GM19467 (cell line): ENCODE results near the gene EDN1.

ENCODE experiments used
- ATAC-seq: cut with Tn5 transposase; IDR thresholded peaks from one replicate; pipeline ENCODE4 v1.9.1; 2021; ENCODE audit warnings: mild to moderate bottlenecking, moderate library complexity; ENCODE audit not compliant: unreplicated experiment

EDN1 gene

GRCh38 chr6:12269110-12269509, 21.1 kb upstream of the EDN1 start:
- no peak for ATAC-seq

- no peak for ATAC-seq
These were observed 19.5 kb upstream of the EDN1 start for GRCh38 chr6:12270551-12271230.

- ATAC-seq: no peak
These were observed 18.6 kb upstream of the EDN1 start for GRCh38 chr6:12271594-12271993.

- ATAC-seq: no peak
These were observed 18.2 kb upstream of the EDN1 start for GRCh38 chr6:12271997-12272396.

DNA sequence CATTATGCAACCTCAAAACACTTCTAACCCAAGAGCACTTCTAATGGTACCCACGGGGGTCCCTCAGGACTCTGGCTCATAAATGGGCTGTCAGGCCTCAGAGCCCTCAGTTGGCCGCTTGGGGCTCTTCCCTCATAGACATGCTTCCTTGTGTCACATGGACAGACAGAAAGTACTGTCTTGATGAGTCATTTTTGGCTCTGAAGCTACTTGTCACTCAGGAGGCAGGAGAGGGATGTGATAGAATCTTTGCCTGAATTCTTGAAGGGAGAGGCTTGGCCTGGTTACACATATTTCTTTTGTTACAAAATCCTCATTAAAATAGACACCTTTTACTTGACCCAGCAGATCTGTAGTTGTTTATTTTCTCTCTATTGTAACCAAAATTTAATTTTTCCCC, 15.1 kb upstream of the EDN1 start:
- ATAC-seq: no peak

DNA sequence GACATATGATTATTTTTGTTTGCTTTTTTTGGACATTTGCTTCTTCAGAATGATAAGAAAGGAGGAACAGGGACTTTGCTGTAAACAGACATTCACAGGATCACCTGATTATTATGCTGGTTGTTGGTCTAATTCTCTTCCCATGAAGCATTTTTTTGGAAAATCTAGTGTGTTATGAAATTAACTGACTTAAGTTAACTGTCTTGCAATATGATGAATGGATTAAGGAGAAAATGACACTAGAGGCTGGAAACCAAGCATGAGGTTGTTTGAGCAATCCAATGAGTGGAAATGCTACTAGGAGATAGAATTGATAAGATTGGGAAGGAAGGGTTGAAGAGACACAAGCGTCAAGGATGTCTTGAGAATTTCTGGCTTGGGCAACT, 13.2 kb upstream of the EDN1 start:
- no peak for ATAC-seq

DNA sequence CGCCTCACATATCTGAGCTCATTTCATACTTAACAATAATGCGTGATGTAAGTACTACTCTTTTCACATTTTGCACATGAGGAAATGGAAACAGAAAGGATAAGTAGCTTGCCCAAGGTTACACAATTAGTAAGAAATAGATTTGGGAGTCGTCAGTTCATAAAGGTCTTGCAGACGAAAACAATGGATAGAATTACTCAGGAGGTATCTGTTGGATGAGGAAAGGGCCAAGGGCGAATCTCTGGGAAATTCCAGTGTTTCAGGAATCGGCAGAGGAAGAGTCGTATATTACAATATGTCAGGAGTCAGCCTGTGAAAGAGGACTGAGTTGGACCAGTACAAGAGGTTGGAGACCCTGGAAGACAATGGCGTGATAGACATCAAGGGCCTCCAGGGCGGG, 12.8 kb upstream of the EDN1 start:
- ATAC-seq: no peak

- no peak for ATAC-seq
These were observed 11.2 kb upstream of the EDN1 start for GRCh38 chr6:12278915-12279314.

GRCh38 chr6:12279322-12280091, 10.7 kb upstream of the EDN1 start:
- no peak for ATAC-seq

DNA sequence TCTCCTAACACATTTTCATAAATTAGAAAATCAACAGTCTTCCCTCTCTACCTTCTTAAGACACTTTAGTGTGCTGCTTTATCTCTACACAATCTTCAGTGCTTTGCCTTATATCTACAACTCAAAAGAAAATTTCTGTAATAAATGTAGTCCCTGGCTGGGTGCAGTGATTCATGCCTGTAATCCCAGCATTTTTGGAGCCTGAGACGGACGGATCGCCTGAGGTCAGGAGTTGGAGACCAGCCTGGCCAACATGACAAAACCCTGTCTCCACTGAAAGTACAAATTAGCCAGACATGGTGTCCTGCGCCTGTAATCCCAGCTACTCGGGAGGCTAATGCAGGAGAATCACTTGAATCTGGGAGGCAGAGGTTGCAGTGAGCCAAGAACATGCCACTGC, 9.7 kb upstream of the EDN1 start:
- no peak for ATAC-seq

GRCh38 chr6:12280902-12281301, 9.3 kb upstream of the EDN1 start:
- no peak for ATAC-seq

DNA sequence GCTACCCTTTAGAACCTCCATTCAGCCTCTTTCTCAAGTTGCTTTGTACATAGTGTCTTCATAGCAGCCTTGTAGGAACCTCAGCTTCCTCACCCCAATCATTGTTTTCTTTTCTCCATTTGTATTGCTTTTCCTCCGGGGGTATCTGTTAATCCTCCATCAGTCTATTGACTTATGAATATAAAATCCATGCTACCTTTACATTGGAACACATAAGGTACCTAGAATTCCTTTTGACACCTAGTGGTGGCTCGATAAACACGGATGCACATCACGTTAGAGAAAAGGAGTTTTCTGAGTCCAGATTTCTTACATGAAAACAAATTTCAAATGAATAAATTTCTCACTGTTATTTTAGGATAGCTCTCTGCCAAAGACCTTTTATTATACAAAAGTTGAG, 6.3 kb upstream of the EDN1 start:
- ATAC-seq: no peak

DNA sequence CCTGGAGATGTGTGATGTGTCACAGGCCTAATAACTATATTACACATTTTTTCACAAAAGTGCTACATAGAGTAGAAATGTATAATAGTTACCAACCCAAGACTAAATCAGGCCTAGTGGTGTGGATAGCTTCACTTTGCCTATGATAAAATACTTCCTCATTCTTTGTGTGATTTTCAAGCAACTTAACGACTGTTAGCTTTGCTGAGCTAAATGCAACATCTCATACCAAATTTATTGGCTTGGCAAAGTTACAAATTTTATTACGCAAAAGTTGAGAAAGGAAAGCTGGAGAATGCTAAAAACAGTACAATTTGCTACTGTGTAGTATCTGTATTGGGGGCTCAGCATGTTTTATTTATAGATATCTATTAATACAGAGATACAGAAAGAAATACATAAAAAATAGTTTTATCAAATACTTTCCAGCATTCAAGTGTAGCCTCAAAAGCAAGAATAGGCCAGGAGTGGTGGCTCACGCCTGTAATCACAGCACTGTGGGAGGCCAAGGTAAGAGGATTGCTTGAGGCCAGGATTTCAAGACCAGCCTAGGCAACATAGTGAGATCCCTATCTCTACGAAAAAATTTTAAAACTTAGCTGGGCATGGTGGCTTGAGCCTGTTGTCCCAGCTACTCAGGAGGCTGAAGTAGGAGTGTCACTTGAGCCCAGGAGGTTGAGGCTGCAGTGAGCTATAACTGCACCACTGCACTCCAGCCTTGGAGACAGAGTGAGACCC, 3.6 kb upstream of the EDN1 start:
- no peak for ATAC-seq

- ATAC-seq: no peak
These were observed 1.9 kb upstream of the EDN1 start for GRCh38 chr6:12288211-12288618.

GRCh38 chr6:12288914-12289313, 1.2 kb upstream of the EDN1 start:
- ATAC-seq: no peak

DNA sequence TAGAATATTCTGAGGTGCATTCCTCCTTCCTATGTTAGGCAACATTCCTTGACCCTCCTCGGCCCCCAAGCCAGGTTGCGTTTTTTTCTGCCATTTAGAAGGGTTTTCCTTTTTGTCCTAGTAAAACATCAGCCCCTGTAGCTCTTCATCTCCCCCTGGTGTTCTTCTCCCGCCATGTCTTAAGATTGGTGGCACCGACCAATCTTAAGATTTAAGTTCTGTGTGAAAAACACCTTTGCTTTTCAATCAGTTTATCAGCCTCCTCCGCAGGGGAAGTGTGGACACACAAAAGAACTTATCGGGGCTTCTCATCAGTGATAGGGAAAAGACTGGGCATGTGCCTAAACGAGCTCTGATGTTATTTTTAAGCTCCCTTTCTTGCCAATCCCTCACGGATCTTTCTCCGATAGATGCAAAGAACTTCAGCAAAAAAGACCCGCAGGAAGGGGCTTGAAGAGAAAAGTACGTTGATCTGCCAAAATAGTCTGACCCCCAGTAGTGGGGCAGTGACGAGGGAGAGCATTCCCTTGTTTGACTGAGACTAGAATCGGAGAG, 719 bp upstream of the EDN1 start:
- no peak for ATAC-seq

DNA sequence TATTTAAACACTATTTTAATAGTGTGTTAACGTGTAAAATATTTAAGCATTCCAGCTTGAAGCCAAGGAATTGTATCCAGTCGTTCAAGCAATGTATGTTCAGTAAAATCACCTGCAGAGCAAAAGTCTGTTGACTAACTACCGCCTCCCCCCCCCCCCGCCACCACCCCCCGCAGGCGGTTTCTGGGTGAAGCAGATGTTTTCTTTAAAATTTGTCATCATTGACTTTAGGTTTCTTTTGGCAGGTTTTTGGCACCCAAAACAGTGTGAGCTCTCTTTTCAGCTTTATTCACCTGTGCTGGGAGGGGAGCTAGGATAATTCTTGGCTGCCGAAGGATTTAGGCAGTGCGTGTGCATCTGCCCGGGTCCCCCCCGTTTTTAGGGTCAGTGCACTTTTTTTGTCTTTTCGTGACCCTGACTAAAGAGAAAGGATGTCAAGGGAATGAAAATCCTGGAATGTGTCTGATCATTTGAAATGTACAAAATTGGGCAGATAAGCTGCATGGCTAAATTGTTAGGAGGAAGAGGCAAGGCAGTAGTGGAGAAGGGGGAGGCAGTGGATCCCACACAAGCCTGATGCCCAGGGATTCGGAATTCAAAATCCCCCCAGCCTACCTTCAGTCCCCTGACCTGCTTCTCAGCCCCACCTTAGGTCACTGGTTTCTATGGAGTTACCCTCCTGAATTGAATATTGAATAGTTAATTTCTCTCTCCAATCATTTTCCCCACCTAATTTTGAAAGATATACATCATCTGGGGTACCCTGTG, 1.1 kb downstream of the EDN1 start:
- no peak for ATAC-seq

DNA sequence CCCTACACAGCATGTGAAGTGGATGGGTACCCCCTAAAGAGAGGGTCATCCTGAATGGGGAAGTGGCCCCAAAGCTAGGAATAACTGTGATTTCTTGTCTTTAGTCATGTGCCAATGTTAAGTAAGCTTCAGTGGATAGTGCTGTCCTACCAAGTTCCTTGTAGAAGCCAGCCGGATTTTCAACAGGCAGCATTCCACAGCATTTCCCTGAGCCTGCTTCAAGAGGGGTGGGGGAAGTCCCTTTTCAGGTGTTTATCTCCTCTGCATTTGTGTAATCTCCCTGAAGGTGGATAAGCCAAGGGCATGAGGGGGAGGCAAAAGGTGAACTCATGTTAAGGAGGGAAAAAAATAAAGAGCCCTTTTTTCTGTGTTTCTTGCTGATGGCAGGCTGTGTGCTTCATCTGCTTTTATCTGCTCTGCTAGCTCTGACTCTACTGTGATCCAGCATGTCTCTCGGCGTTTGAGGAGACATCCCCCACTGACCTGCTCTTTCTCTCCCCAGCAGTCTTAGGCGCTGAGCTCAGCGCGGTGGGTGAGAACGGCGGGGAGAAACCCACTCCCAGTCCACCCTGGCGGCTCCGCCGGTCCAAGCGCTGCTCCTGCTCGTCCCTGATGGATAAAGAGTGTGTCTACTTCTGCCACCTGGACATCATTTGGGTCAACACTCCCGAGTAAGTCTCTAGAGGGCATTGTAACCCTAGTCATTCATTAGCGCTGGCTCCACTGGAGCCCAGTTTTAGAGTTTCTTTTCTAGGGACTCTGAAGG, 1.9 kb downstream of the EDN1 start:
- no peak for ATAC-seq

DNA sequence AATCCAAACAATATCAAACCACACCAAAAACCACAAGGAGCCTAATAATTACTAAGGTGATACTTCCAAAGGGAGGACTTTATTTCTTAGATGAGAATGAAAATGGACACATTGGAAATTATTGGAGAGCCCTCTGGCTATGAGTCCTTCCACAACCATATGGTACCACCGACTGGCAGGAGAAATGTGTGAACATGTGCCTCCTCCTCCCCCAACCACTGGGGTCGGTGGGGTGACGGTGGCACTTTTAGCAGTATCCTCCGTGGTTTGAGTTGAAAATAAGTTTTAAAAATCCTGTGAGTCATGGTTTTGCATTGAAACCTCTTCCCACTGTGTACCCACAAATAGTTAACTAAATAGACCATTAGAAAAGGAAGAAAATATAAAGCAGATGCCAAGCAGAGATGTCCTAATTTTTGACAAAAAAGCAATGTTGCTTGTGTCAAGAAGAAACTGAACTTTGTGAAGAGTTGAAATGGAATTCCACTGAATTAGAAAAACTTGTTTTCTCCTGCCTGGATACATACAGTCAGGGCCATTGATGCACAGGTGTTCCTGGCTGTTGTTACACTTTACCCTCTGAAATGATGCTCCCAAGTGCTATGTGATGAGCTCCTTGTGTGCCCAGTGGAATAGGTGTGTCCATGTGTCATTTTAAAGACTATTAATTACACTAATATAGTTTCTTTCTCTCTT, 3.2 kb downstream of the EDN1 start:
- ATAC-seq: no peak
